Ramos (cell line): ENCODE data around the gene BMP2.

Experiments
- in situ Hi-C: fragments of 300-500 bp; cut with MboI; formaldehyde crosslinking; loops from one replicate; pipeline ENCODE4 v1.14.3; 2022; ENCODE audit warnings: low sequenced_read_pairs; ENCODE audit not compliant: unreplicated experiment

BMP2 gene

DNA sequence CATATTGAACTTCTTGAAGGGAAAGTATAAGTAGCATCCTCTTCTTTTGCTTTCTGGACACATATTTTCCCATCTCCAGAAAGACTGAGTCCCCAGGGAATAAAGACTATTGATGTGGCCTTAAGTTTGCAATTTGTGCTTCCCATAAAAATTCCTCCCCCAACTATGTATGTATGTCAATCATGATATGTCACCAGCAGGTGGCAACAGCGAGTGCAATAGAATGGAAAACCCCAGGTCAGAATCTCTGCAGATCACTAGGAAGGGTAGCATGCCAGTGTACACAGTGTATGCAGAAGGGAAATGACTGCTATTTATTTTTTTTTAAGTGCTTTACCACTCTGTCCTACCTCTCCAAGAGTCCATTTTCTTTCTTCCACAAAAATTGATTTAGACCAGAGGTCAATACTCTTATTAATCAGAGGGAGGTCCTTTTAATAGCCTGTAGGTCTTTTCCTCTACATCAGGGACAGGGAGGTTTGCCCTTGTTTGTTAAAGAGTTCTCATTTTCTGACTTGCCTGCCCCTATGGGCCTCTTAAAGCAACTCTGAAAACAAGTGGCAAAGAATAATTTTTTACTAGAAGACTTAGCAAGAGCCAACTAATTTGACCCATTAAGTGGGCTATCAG, 61.4 kb downstream of the BMP2 start:
- in situ Hi-C loops = no loop called here

DNA sequence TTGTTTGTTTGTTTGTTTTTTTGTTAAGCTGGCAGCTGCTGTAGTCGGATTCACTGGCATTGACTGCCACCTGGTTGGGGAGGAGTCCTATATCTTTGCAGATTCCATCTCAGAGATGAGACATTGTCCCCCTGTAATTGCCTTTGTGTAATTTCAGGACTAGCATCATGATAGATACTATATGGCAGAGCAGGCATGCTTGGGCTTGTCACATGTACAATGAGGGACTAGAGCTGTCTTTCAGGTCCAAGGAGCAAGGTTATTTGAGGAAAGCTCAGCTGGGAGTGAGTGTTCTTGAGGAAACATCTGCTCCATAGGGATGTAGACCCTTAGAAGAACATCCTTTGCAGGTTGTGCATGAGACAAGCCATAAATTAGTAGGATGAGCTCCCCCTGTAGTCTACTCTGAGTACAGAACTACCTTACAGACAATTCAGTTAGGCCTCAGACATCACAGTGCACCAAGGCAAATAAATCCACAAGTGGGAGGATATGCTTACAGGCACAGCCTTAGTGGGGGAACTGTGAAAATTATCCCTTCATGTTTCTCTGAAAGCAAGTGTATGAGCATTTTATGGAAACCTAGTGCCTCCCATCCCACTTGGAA, 62.1 kb downstream of the BMP2 start:
- in situ Hi-C loops = no loop called here
